HepG2 (cell line): Measurements from ENCODE around the gene DNAJA2. TPM values are rescaled to one million over a fixed set of nuclear protein-coding genes. Genes with fewer than 3 reads are reported as not detected.

ENCODE experiments used
- ARNT ChIP-seq: fragments of 450-650 bp; IDR thresholded peaks from 2 replicates; pipeline ENCODE4 v1.6.1; 2017
- FIP1L1 ChIP-seq: fragments of 200-400 bp; formaldehyde crosslinking; IDR thresholded peaks from 2 replicates; pipeline ENCODE4 v1.6.1; 2018; ENCODE audit warnings: low read depth, mild to moderate bottlenecking, low read length, moderate library complexity, borderline replicate concordance; ENCODE audit not compliant: insufficient read depth
- FOXK2 ChIP-seq: fragments of 450-650 bp; IDR thresholded peaks from 2 replicates; pipeline ENCODE4 v1.6.1; 2016
- GABPB1 ChIP-seq: IDR thresholded peaks from 2 replicates; pipeline ENCODE4 v1.6.1; 2016; ENCODE audit warnings: mild to moderate bottlenecking, missing genetic modification reagents, moderate library complexity, missing compliant biosample characterization
- KLF12 ChIP-seq: sonication (generic); formaldehyde crosslinking; IDR thresholded peaks from 2 replicates; pipeline ENCODE4 v1.4.0; 2020; ENCODE audit warnings: missing genetic modification reagents, borderline replicate concordance
- MAZ ChIP-seq, 2 experiments: sonication (generic) in 1 of 2; formaldehyde crosslinking in 1 of 2; IDR thresholded peaks; 2 replicates each; pipeline versions ENCODE4 v1.5.0 to v1.6.1; 2012 to 2020; ENCODE audit warnings: low read depth in 2 of 2, mild to moderate bottlenecking in 2 of 2, borderline replicate concordance in 1 of 2, improper control_type of control experiment in 1 of 2, low read length in 1 of 2, missing genetic modification reagents in 1 of 2, moderate library complexity in 1 of 2
- NFE2L1 ChIP-seq: sonication (generic); formaldehyde crosslinking; IDR thresholded peaks from 2 replicates; pipeline ENCODE4 v1.4.0; 2020; ENCODE audit warnings: missing genetic modification reagents, mild to moderate bottlenecking, borderline replicate concordance
- PLRG1 ChIP-seq: fragments of 450-650 bp; conservative IDR thresholded peaks from 2 replicates; pipeline ENCODE4 v1.6.1; 2016
- REPIN1 ChIP-seq: sonication (generic); formaldehyde crosslinking; IDR thresholded peaks from 2 replicates; pipeline ENCODE4 v1.8.0; 2022; ENCODE audit warnings: missing genetic modification reagents, low read depth, mild to moderate bottlenecking, borderline replicate concordance
- SMAD1 ChIP-seq: sonication (generic); formaldehyde crosslinking; IDR thresholded peaks from 2 replicates; pipeline ENCODE4 v1.4.0; 2020; ENCODE audit warnings: missing genetic modification reagents, low read depth, mild to moderate bottlenecking, borderline replicate concordance
- ZNF17 ChIP-seq: sonication (generic); formaldehyde crosslinking; IDR thresholded peaks from 2 replicates; pipeline ENCODE4 v1.5.0; 2020; ENCODE audit warnings: mild to moderate bottlenecking, missing genetic modification reagents
- ZNF441 ChIP-seq: sonication (generic); formaldehyde crosslinking; IDR thresholded peaks from 2 replicates; pipeline ENCODE4 v1.7.0; 2021; ENCODE audit warnings: missing genetic modification reagents, borderline replicate concordance
- ZNF496 ChIP-seq: sonication (generic); formaldehyde crosslinking; IDR thresholded peaks from 2 replicates; pipeline ENCODE4 v1.8.1; 2023; ENCODE audit warnings: mild to moderate bottlenecking, moderate library complexity, missing genetic modification reagents; ENCODE audit not compliant: insufficient replicate concordance
- polyA plus RNA-seq, 8 experiments: library from polyadenylated mRNA; depleted of rRNA in 3 of 8; stranded (reverse) in 7 of 8; unstranded in 1 of 8; fragments of >200 nt; fragmentation: Illumina TruSeq in 4 of 8; extraction: Trizol in 4 of 8; gene quantifications; 2 replicates each; pipeline versions ENCODE4 v1.2.1 to v1.2.3, GENCODE V29; 2011 to 2016; ENCODE audit warnings: low read depth in 4 of 8, missing spikeins in 1 of 8, mixed read lengths in 1 of 8; ENCODE audit not compliant: insufficient read depth in 1 of 8
- total RNA-seq, 5 experiments: library from RNA; depleted of rRNA; stranded (reverse); fragments of >200 nt; fragmentation: Illumina TruSeq; extraction: Trizol; gene quantifications; 2 replicates each; pipeline ENCODE4 v1.2.3, GENCODE V29; 2016; ENCODE audit warnings: low read depth in 1 of 5
- TF ChIP-seq, protein P1 (sequence below): sonication (generic); formaldehyde crosslinking; IDR thresholded peaks from 2 replicates; pipeline ENCODE4 v1.9.0; 2021; ENCODE audit warnings: missing genetic modification reagents, borderline replicate concordance
- TF ChIP-seq, protein P2 (sequence below): sonication (generic); formaldehyde crosslinking; IDR thresholded peaks from 2 replicates; pipeline ENCODE4 v1.4.0; 2020; ENCODE audit warnings: mild to moderate bottlenecking, missing genetic modification reagents
- TF ChIP-seq, protein P3 (sequence below): sonication (generic); formaldehyde crosslinking; IDR thresholded peaks from 2 replicates; pipeline ENCODE4 v1.8.1; 2023; ENCODE audit warnings: missing genetic modification reagents, mild to moderate bottlenecking, borderline replicate concordance

Gene DNAJA2
- total and polyA plus RNA-seq, 2 of the 13 experiments (the other 11 are each of a cell fraction or from before 2014, with no cell fraction given) = 25.4 to 176 TPM

DNA sequence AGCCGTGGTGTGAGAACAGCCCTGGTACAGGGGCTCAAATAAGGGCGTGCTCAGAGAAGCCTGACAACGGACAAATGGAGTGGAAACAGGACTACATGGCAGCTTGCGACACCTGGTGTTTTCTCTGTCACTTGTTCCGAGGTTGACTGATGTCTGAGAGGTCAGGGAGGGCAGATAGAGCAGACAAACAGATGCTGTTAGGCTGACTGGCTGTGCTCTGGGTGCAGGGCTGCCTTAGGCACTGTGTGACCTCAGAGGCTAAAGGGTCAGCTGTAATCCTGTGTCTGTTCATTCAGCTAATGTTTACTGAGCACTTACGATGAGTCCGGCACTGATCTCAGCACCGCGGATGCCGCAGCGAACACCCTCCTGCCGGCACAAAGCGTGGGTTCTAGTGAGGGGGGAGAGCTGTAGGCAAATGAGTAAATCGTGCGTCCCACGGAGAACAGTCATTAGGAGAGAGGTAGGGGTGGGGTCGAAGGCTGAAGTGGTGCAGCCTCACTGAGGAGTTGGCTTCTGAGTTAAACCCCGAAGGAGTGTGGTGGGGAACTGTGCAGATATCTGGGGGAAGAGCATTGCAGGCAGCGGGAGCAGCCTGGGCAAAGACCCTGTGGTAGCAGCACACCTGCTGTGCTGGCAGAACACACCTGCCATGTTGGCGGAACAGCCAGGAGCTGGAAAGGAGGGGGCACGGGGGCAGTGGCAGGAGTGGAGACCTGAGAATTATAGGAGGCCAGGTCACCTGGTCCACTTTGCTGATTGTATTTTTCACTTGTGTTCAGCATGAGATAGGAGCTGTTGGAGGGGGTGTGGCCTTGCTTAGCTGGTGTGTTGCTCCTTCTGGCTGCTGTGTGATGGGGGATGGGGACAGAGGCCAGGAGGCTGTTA is 54.3 kb downstream of the DNAJA2 start (continued):
- TF ChIP-seq, protein P1, sequence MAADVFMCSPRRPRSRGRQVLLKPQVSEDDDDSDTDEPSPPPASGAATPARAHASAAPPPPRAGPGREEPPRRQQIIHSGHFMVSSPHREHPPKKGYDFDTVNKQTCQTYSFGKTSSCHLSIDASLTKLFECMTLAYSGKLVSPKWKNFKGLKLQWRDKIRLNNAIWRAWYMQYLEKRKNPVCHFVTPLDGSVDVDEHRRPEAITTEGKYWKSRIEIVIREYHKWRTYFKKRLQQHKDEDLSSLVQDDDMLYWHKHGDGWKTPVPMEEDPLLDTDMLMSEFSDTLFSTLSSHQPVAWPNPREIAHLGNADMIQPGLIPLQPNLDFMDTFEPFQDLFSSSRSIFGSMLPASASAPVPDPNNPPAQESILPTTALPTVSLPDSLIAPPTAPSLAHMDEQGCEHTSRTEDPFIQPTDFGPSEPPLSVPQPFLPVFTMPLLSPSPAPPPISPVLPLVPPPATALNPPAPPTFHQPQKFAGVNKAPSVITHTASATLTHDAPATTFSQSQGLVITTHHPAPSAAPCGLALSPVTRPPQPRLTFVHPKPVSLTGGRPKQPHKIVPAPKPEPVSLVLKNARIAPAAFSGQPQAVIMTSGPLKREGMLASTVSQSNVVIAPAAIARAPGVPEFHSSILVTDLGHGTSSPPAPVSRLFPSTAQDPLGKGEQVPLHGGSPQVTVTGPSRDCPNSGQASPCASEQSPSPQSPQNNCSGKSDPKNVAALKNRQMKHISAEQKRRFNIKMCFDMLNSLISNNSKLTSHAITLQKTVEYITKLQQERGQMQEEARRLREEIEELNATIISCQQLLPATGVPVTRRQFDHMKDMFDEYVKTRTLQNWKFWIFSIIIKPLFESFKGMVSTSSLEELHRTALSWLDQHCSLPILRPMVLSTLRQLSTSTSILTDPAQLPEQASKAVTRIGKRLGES (CRISPR knock-in tag) = no peak
- TF ChIP-seq ZNF441 (CRISPR knock-in tag) (no peak), ARNT (no peak), KLF12 (CRISPR knock-in tag) (no peak), GABPB1 (CRISPR knock-in tag) (no peak), ZNF496 (no peak), SMAD1 (peak; percentile 90), MAZ (IDR thresholded peaks at IDR 0.05; ENCODE audit: borderline replicate concordance, low read depth, low read length) (no peak), MAZ (CRISPR knock-in tag; IDR thresholded peaks at IDR 0.05; ENCODE audit: low read depth) (peak; percentile 78), ZNF17 (CRISPR knock-in tag) (peak; percentile 56; the same call in 1 of the 2 replicates), PLRG1 (no peak), NFE2L1 (CRISPR knock-in tag) (0 out of 2 replicates have a peak, but pooled peaks have one; percentile 18), FOXK2 (peak; percentile 27; the same call in 1 of the 2 replicates), REPIN1 (CRISPR knock-in tag) (peak; percentile 90), FIP1L1 (0 out of 2 replicates have a peak, but pooled peaks have one; percentile 25)
- TF ChIP-seq, protein P2, sequence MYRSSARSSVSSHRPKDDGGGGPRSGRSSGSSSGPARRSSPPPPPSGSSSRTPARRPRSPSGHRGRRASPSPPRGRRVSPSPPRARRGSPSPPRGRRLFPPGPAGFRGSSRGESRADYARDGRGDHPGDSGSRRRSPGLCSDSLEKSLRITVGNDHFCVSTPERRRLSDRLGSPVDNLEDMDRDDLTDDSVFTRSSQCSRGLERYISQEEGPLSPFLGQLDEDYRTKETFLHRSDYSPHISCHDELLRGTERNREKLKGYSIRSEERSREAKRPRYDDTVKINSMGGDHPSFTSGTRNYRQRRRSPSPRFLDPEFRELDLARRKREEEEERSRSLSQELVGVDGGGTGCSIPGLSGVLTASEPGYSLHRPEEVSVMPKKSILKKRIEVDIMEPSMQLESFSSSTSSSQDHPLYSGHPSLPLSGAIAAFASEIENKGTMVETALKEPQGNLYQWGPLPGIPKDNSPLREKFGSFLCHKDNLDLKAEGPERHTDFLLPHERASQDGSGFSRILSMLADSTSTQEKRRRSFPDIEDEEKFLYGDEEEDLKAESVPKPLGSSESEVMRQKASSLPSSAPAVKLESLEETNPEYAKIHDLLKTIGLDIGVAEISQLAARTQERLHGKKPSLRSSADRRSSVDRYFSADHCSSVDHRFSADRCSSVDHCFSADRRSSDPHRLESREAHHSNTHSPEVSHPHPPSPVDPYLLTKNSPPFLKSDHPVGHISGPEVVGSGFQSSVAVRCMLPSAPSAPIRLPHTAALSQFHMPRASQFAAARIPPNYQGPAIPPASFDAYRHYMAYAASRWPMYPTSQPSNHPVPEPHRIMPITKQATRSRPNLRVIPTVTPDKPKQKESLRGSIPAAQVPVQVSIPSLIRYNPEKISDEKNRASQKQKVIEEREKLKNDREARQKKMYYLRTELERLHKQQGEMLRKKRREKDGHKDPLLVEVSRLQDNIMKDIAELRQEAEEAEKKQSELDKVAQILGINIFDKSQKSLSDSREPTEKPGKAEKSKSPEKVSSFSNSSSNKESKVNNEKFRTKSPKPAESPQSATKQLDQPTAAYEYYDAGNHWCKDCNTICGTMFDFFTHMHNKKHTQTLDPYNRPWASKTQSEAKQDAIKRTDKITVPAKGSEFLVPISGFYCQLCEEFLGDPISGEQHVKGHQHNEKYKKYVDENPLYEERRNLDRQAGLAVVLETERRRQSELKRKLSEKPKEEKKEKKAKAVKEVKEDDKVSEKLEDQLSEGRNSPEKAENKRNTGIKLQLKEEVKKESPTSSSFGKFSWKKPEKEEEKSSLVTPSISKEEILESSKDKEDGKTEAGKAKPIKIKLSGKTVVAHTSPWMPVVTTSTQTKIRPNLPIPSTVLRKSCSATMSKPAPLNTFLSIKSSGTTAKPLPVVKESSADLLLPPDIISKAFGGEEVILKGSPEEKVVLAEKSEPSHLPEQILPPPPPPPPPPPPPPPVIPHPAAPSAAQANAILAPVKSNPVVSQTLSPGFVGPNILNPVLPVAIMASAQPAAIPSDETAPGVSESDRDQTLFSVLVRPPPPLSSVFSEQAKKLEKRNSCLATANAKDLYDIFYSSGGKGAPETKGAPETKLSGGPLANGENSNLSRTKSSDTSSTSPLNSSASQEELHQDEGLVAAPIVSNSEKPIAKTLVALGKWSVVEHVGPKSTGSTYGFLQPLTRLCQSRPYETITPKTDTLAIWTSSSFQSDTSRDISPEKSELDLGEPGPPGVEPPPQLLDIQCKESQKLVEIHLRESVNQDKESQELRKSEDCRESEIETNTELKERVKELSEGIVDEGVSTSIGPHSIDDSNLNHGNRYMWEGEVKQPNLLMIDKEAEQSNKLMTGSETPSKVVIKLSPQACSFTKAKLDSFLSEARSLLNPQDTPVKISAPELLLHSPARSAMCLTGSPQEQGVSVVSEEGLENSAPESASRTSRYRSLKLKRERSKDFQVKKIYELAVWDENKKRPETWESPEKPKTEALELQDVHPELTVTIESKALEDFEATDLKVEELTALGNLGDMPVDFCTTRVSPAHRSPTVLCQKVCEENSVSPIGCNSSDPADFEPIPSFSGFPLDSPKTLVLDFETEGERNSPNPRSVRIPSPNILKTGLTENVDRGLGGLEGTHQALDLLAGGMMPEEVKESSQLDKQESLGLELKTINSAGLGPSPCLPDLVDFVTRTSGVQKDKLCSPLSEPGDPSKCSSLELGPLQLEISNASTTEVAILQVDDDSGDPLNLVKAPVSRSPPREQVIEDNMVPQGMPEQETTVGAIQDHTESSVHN (CRISPR knock-in tag) = no peak
- TF ChIP-seq, protein P3, sequence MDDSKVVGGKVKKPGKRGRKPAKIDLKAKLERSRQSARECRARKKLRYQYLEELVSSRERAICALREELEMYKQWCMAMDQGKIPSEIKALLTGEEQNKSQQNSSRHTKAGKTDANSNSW = no peak
